Epithelial cell of proximal tubule (primary cell): Measurements from ENCODE around the gene INTS7. TPM values are rescaled to one million over a fixed set of nuclear protein-coding genes. Genes with fewer than 3 reads are reported as not detected.

Experiments
- DNase-seq: peaks from one replicate; pipeline ENCODE4 v3.0.0-alpha.2; 2011; ENCODE audit warnings: low read depth
- H3K4me3 ChIP-seq: 2 replicates; pipeline ENCODE4 v1.5.1; 2011; ENCODE audit warnings: low read depth, mild to moderate bottlenecking, low read length
- CTCF ChIP-seq: conservative IDR thresholded peaks from 2 replicates; pipeline ENCODE4 v1.5.1; 2012; ENCODE audit warnings: low read depth, mild to moderate bottlenecking, low read length
- total RNA-seq: library from RNA; depleted of rRNA; stranded (reverse); fragments of >200 nt; gene quantifications from 2 replicates; pipeline ENCODE4 v1.2.3, GENCODE V29; 2015

INTS7 gene
- total RNA-seq, 1 donor from 2014 or later: 17.8 TPM

- no peak for DNase-seq
- no peak overlapping the region for H3K4me3 ChIP-seq
- no peak for TF ChIP-seq CTCF
Measured at GRCh38 chr1:212055333-212055732, 20.0 kb upstream of the INTS7 start.

GRCh38 chr1:212053993-212054392 lies 18.6 kb upstream of the INTS7 start:
- DNase-seq: no peak
- H3K4me3 ChIP-seq: no peak overlapping the region
- no peak for TF ChIP-seq CTCF

- no peak for DNase-seq
Measured at GRCh38 chr1:212045981-212046380, 10.6 kb upstream of the INTS7 start.

GRCh38 chr1:212044851-212045250 lies 9.5 kb upstream of the INTS7 start:
- no peak for DNase-seq
- no peak for TF ChIP-seq CTCF
- H3K4me3 ChIP-seq: no peak overlapping the region

More at GRCh38 chr1:212045981-212046380, 10.6 kb upstream of the INTS7 start:
- H3K4me3 ChIP-seq: no peak overlapping the region
- TF ChIP-seq CTCF: no peak

GRCh38 chr1:212042436-212042835 lies 7.1 kb upstream of the INTS7 start:
- no peak for DNase-seq
- no peak for TF ChIP-seq CTCF

GRCh38 chr1:212040629-212041412 lies 5.5 kb upstream of the INTS7 start:
- DNase-seq: no peak
- TF ChIP-seq CTCF: no peak
- H3K4me3 ChIP-seq: no peak overlapping the region

More at GRCh38 chr1:212042436-212042835, 7.1 kb upstream of the INTS7 start:
- no peak overlapping the region for H3K4me3 ChIP-seq

GRCh38 chr1:212039622-212040021 lies 4.3 kb upstream of the INTS7 start:
- no peak for TF ChIP-seq CTCF
- H3K4me3 ChIP-seq: no peak overlapping the region
- DNase-seq: no peak
